SU-DHL-6 (cell line): ENCODE results near the gene SRRM4.

Source experiments
- H2AFZ ChIP-seq: fragments of 200-600 bp; sonication (generic); 2 replicates; pipeline ENCODE4 v1.6.1; 2014; ENCODE audit warnings: low read depth, mild to moderate bottlenecking, moderate library complexity, mixed read lengths, antibody characterized with exemption, low read length; ENCODE audit not compliant: severe bottlenecking
- H3F3A ChIP-seq: fragments of 200-600 bp; shearing (Covaris generic); 2 replicates; pipeline ENCODE4 v1.6.0; 2016; ENCODE audit warnings: antibody characterized with exemption, mild to moderate bottlenecking; ENCODE audit not compliant: insufficient read depth
- H3K27ac ChIP-seq: fragments of 200-600 bp; sonication (generic); 2 replicates; pipeline ENCODE4 v1.5.1; 2016; ENCODE audit warnings: low read depth, mild to moderate bottlenecking, low read length, moderate library complexity, mixed read lengths
- H3K27me3 ChIP-seq: fragments of 200-600 bp; sonication (generic), shearing (Covaris generic); 2 replicates; pipeline ENCODE4 v1.6.0; 2014; ENCODE audit warnings: mild to moderate bottlenecking, low read length
- H3K36me3 ChIP-seq: fragments of 200-600 bp; sonication (generic); 2 replicates; pipeline ENCODE4 v1.6.1; 2014; ENCODE audit warnings: mild to moderate bottlenecking, low read length, mixed read lengths
- H3K4me2 ChIP-seq: fragments of 300-600, 200-600 bp; shearing (Covaris generic), sonication (generic); 2 replicates; pipeline ENCODE4 v1.6.0; 2014; ENCODE audit warnings: low read length, low read depth, mild to moderate bottlenecking; ENCODE audit not compliant: poor library complexity, severe bottlenecking
- H3K4me3 ChIP-seq: fragments of 200-600 bp; sonication (generic); 2 replicates; pipeline ENCODE4 v1.5.1; 2014; ENCODE audit warnings: antibody characterized with exemption, low read length, mild to moderate bottlenecking, mixed read lengths; ENCODE audit not compliant: insufficient read depth, poor library complexity, severe bottlenecking
- H3K79me2 ChIP-seq: fragments of 200-600 bp; sonication (generic); 2 replicates; pipeline ENCODE4 v1.6.1; 2014; ENCODE audit warnings: mild to moderate bottlenecking, low read length, moderate library complexity; ENCODE audit not compliant: insufficient read depth
- H3K9ac ChIP-seq: fragments of 200-600 bp; sonication (generic); 2 replicates; pipeline ENCODE4 v1.7.0; 2014; ENCODE audit warnings: mild to moderate bottlenecking, low read length
- H3K9me2 ChIP-seq: fragments of 200-600 bp; sonication (generic); replicated peaks from 2 replicates; pipeline ENCODE4 v1.6.1; 2014; ENCODE audit warnings: low read length; ENCODE audit not compliant: insufficient read depth
- H3K9me3 ChIP-seq: fragments of 200-600 bp; sonication (generic); 2 replicates; pipeline ENCODE4 v1.6.1; 2014; ENCODE audit warnings: low read length, mixed read lengths; ENCODE audit not compliant: insufficient read depth
- H4K20me1 ChIP-seq: fragments of 200-600 bp; sonication (generic); 2 replicates; pipeline ENCODE4 v1.6.1; 2014; ENCODE audit warnings: low read depth, mild to moderate bottlenecking, antibody characterized with exemption, low read length, moderate library complexity, mixed read lengths
- EZH2phosphoT487 ChIP-seq: fragments of 200-600 bp; sonication (generic), shearing (Covaris generic); conservative IDR thresholded peaks from 2 replicates; pipeline ENCODE4 v1.6.1; 2018; ENCODE audit warnings: mild to moderate bottlenecking, antibody characterized with exemption, low read length, moderate library complexity, mixed read lengths
- TF ChIP-seq, protein P1 (sequence below): fragments of 200-600 bp; sonication (generic); IDR thresholded peaks from one replicate; pipeline ENCODE4 v1.5.1; 2017; ENCODE audit warnings: antibody characterized with exemption, mild to moderate bottlenecking, low read length, moderate library complexity; ENCODE audit not compliant: insufficient read depth, poor library complexity, severe bottlenecking

Gene SRRM4

DNA sequence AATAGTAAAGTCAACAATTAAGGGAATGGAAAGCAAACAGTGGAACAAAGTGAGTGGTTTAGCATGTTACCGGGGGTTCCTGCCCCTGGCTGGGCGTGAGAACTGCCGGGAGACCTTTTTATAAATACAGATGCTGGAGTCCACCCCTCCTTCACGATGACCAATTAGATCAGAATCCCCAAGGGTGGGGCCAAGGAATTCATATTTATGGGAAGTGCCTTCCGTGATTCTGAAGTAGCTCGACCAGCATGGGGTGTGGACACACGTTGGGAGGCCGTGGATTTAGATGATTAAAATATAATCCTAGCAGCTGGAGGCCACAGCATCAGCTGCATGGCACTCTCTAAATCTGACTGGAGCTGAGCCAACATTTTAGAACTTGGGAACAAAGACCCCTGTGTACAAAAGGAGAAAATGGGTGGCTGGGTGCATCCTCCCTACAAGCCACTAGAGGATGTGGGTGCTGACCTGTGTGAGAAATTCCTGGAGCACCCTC, 87.9 kb downstream of the SRRM4 start:
- Histone ChIP-seq H3K4me3 (no peak overlapping the region), H3K36me3 (no peaks in the 10 kb centered on the region), H3K27me3 (no peaks in the 10 kb centered on the region), H3F3A (no peaks in the 10 kb centered on the region), H4K20me1 (no peaks in the 10 kb centered on the region), H3K9ac (no peak overlapping the region), H3K79me2 (no peaks in the 10 kb centered on the region), H2AFZ (no peak overlapping the region), H3K4me2 (no peak overlapping the region), H3K27ac (no peak overlapping the region), H3K9me3 (no peaks in the 10 kb centered on the region), H3K9me2 (no peaks in the 10 kb centered on the region)
- TF ChIP-seq, protein P1, sequence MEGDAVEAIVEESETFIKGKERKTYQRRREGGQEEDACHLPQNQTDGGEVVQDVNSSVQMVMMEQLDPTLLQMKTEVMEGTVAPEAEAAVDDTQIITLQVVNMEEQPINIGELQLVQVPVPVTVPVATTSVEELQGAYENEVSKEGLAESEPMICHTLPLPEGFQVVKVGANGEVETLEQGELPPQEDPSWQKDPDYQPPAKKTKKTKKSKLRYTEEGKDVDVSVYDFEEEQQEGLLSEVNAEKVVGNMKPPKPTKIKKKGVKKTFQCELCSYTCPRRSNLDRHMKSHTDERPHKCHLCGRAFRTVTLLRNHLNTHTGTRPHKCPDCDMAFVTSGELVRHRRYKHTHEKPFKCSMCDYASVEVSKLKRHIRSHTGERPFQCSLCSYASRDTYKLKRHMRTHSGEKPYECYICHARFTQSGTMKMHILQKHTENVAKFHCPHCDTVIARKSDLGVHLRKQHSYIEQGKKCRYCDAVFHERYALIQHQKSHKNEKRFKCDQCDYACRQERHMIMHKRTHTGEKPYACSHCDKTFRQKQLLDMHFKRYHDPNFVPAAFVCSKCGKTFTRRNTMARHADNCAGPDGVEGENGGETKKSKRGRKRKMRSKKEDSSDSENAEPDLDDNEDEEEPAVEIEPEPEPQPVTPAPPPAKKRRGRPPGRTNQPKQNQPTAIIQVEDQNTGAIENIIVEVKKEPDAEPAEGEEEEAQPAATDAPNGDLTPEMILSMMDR, result no peak
- no peak for TF ChIP-seq EZH2phosphoT487

DNA sequence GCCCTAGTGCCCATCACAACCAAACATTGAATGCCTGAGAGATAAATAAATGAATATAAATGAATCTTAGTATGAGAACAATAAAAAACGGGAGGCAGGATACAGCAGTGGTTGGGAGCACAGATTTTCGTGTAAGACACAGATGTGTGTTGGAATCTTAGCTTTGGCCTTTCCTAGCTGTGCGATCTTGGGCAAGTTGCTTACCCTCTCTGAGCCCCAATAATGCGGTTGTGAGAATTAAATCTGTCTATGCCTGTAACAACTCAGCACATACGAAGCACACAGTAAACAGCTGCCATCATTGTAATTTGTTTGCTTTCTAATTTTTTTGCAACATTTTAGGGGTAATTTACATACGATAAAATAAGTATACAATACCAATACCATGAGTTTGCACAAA, 89.8 kb downstream of the SRRM4 start:
- no peaks in the 10 kb centered on the region for H3K9me2 ChIP-seq
- no peaks in the 10 kb centered on the region for H3F3A ChIP-seq
- no peaks in the 10 kb centered on the region for H4K20me1 ChIP-seq
- no peak overlapping the region for H3K9ac ChIP-seq
- no peaks in the 10 kb centered on the region for H3K36me3 ChIP-seq
- H3K27me3 ChIP-seq, result no peaks in the 10 kb centered on the region
- H3K27ac ChIP-seq, result no peak overlapping the region
- no peak overlapping the region for H3K4me3 ChIP-seq
- no peaks in the 10 kb centered on the region for H3K9me3 ChIP-seq
- no peak for TF ChIP-seq EZH2phosphoT487
- TF ChIP-seq, protein P1, result no peak
- H3K4me2 ChIP-seq, result no peak overlapping the region
- no peak overlapping the region for H2AFZ ChIP-seq
- H3K79me2 ChIP-seq, result no peaks in the 10 kb centered on the region

DNA sequence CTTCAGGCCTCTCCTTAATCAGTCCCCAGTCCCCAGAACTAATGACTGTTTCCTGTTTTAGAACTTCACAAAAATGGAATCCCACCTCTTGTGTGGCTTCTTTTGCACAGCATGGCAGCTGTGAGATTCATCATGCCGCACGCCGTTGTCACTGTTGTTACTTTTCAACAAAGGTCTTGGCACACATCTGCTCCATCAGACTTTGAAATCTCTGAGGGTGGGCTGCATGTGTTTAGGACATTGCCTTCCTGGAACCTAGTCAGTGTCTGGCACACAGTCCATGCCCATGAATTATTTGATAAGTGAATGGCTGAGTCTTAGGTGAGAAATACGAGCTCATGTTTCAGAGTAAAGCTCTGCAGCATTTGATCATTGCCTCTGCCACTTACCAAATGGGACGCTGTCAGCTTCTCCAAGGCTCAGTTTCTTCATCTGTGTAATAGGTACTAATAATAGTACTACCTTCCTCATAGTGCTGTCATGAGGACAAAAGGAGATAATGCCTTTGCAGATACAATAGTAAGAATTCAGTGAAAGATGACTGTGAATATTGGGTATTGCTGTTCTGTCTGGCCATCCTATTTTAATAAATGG, 90.4 kb downstream of the SRRM4 start:
- no peak overlapping the region for H3K4me3 ChIP-seq
- no peak overlapping the region for H3K4me2 ChIP-seq
- H3K27ac ChIP-seq, result no peak overlapping the region
- no peak overlapping the region for H3K9ac ChIP-seq
- H3K79me2 ChIP-seq, result no peaks in the 10 kb centered on the region
- no peaks in the 10 kb centered on the region for H4K20me1 ChIP-seq
- no peak overlapping the region for H2AFZ ChIP-seq
- no peaks in the 10 kb centered on the region for H3K27me3 ChIP-seq
- H3K9me3 ChIP-seq, result no peaks in the 10 kb centered on the region
- no peaks in the 10 kb centered on the region for H3K9me2 ChIP-seq
- H3F3A ChIP-seq, result no peaks in the 10 kb centered on the region
- no peak for TF ChIP-seq EZH2phosphoT487
- TF ChIP-seq, protein P1, result no peak
- H3K36me3 ChIP-seq, result no peaks in the 10 kb centered on the region
